ENCODE measurements around the gene SF3A1.

GRCh38 chr22:30284172-30284571 lies 72.5 kb downstream of the SF3A1 start:
- TF ChIP-seq SMARCC2 (IDR thresholded peaks at IDR 0.05) (no peak), CTCF (CRISPR knock-in tag; IDR thresholded peaks at IDR 0.05) (no peak), MXD1 (CRISPR knock-in tag; IDR thresholded peaks at IDR 0.05) (no peak), MEIS1 (CRISPR knock-in tag; IDR thresholded peaks at IDR 0.05; ENCODE audit: borderline replicate concordance) (no peak), IKZF1 (IDR thresholded peaks at IDR 0.05) (no peak), ZBTB33 (CRISPR knock-in tag; IDR thresholded peaks at IDR 0.05) (no peak), CREB1 (IDR thresholded peaks at IDR 0.05) (no peak), CREB1 (CRISPR knock-in tag; IDR thresholded peaks at IDR 0.05) (no peak), STAT6 (CRISPR knock-in tag; IDR thresholded peaks at IDR 0.05; ENCODE audit: borderline replicate concordance) (no peak), ZC3H4 (CRISPR knock-in tag; IDR thresholded peaks at IDR 0.05; ENCODE audit: borderline replicate concordance) (no peak), MXI1 (IDR thresholded peaks at IDR 0.05; ENCODE audit: borderline replicate concordance, low read depth, low read length) (no peak), POLR2AphosphoS5 (IDR thresholded peaks at IDR 0.05; ENCODE audit: low read depth, low read length) (no peak), KLF16 (CRISPR knock-in tag; IDR thresholded peaks at IDR 0.05) (no peak), FOXA1 (IDR thresholded peaks at IDR 0.05) (no peak), FOXA1 (CRISPR knock-in tag; IDR thresholded peaks at IDR 0.05) (no peak)
